A549 (cell line): ENCODE results near the gene PPM1H. TPM values are rescaled to one million over a fixed set of nuclear protein-coding genes. Genes with fewer than 3 reads are reported as not detected.

ENCODE experiments used
- ATAC-seq, 2 experiments: fragments of 200-7000 bp in 1 of 2; fragments of >200 bp in 1 of 2; cut with Nextera tagmentation in 1 of 2; cut with Tn5 transposase in 1 of 2; 3 replicates each; pipeline versions ENCODE4 v1.8.0 to v1.9.1; 2018 to 2020; ENCODE audit warnings: mild to moderate bottlenecking in 1 of 2, moderate library complexity in 1 of 2
- CTCF ChIA-PET: fragments of 300-600 bp; sonication (Branson Sonifier 250); formaldehyde crosslinking; extraction: SDS; loops from one replicate; lab custom pipeline; 2021; ENCODE audit warnings: antibody characterized with exemption, inconsistent platforms; lab: Yijun Ruan, JAX
- POLR2A ChIA-PET: fragments of 350-600 bp; formaldehyde crosslinking; extraction: SDS; loops from one replicate; lab custom pipeline; 2021; ENCODE audit warnings: antibody characterized with exemption, inconsistent platforms; lab: Yijun Ruan, JAX
- DNase-seq, 2 experiments: peaks; one replicate each; pipeline versions ENCODE4 v3.0.0 to v3.0.0-alpha.2; 2011 to 2016; ENCODE audit warnings: low read depth in 1 of 2, low spot score in 1 of 2
- FAIRE-seq: peaks from 2 replicates; lab custom pipeline; 2011; peaks lifted over from hg19 to GRCh38; lab: Jason Lieb, UNC
- H3K27ac ChIP-seq, 2 experiments: fragments of >200 bp; sonication (Bioruptor Twin); formaldehyde crosslinking; 3 replicates each; pipeline ENCODE4 v1.5.1; 2016 to 2017
- H3K4me1 ChIP-seq: fragments of >200 bp; sonication (Bioruptor Twin); formaldehyde crosslinking; 3 replicates; pipeline ENCODE4 v1.6.1; 2016
- H3K4me2 ChIP-seq: fragments of >200 bp; sonication (Bioruptor Twin); formaldehyde crosslinking; 3 replicates; pipeline ENCODE4 v1.6.1; 2016
- H3K4me3 ChIP-seq: fragments of >200 bp; sonication (Bioruptor Twin); formaldehyde crosslinking; 3 replicates; pipeline ENCODE4 v1.5.1; 2016
- H3K9me3 ChIP-seq: fragments of >200 bp; sonication (Bioruptor Twin); formaldehyde crosslinking; 3 replicates; pipeline ENCODE4 v1.6.1; 2016
- BCL3 ChIP-seq: fragments of >200 bp; sonication (Bioruptor Twin); formaldehyde crosslinking; IDR thresholded peaks from 3 replicates; pipeline ENCODE4 v1.6.1; 2016
- BHLHE40 ChIP-seq: IDR thresholded peaks from 2 replicates; pipeline ENCODE4 v1.6.1; 2012; ENCODE audit warnings: low read depth, low read length, inconsistent platforms
- CEBPB ChIP-seq, 2 experiments: fragments of >200 bp in 1 of 2; sonication (Bioruptor Twin) in 1 of 2; formaldehyde crosslinking in 1 of 2; IDR thresholded peaks; 2 replicates each; pipeline ENCODE4 v1.6.1; 2012 to 2016
- CHD2 ChIP-seq: fragments of 150-350 bp; IDR thresholded peaks from 2 replicates; pipeline ENCODE4 v1.6.1; 2014; ENCODE audit warnings: low read length; ENCODE audit not compliant: partially characterized antibody
- CTCF ChIP-seq: fragments of >200 bp; sonication (Bioruptor Twin); formaldehyde crosslinking; IDR thresholded peaks from 3 replicates; pipeline ENCODE4 v1.5.1; 2016
- EP300 ChIP-seq, 2 experiments: fragments of >200 bp; sonication (Bioruptor Twin); formaldehyde crosslinking; IDR thresholded peaks; 2 replicates in 1 of 2; 3 replicates in 1 of 2; pipeline ENCODE4 v1.6.1; 2016 to 2017
- FOSL2 ChIP-seq, 2 experiments: fragments of 450-650 bp in 1 of 2; fragments of >200 bp in 1 of 2; sonication (Bioruptor Twin) in 1 of 2; formaldehyde crosslinking; IDR thresholded peaks; 2 replicates each; pipeline versions ENCODE4 v1.5.0 to v1.6.1; 2016 to 2020; ENCODE audit warnings: mild to moderate bottlenecking in 1 of 2, moderate library complexity in 1 of 2
- HDAC2 ChIP-seq: fragments of 200-600 bp; sonication (generic); IDR thresholded peaks from 2 replicates; pipeline ENCODE4 v1.6.1; 2016
- HEYL ChIP-seq: fragments of 250-450 bp; sonication (Bioruptor Pico); IDR thresholded peaks from 2 replicates; pipeline ENCODE4 v1.8.0; 2021; ENCODE audit warnings: mild to moderate bottlenecking, moderate library complexity
- JUNB ChIP-seq: fragments of >200 bp; sonication (Bioruptor Twin); formaldehyde crosslinking; IDR thresholded peaks from 2 replicates; pipeline ENCODE4 v1.6.1; 2016
- MAX ChIP-seq: IDR thresholded peaks from 2 replicates; pipeline ENCODE4 v1.6.1; 2012
- MYC ChIP-seq: IDR thresholded peaks from 2 replicates; pipeline ENCODE4 v1.6.1; 2012; ENCODE audit warnings: mild to moderate bottlenecking, inconsistent platforms, low read length, improper control_type of control experiment, borderline replicate concordance
- NR3C1 ChIP-seq: fragments of >200 bp; sonication (Bioruptor Twin); formaldehyde crosslinking; IDR thresholded peaks from 3 replicates; pipeline ENCODE4 v1.6.1; 2017
- POLR2AphosphoS2 ChIP-seq: conservative IDR thresholded peaks from 2 replicates; pipeline ENCODE4 v1.6.1; 2012; ENCODE audit warnings: low read length, improper control_type of control experiment, inconsistent platforms
- RARB ChIP-seq: fragments of 250-450 bp; sonication (Bioruptor Pico); IDR thresholded peaks from 2 replicates; pipeline ENCODE4 v1.8.0; 2021; ENCODE audit warnings: mild to moderate bottlenecking, moderate library complexity
- RFX5 ChIP-seq: fragments of 450-650 bp; IDR thresholded peaks from 2 replicates; pipeline ENCODE4 v1.7.1; 2014; ENCODE audit warnings: antibody characterized with exemption, mild to moderate bottlenecking, moderate library complexity
- SMC3 ChIP-seq: fragments of >200 bp; sonication (Bioruptor Twin); formaldehyde crosslinking; IDR thresholded peaks from 3 replicates; pipeline ENCODE4 v1.6.1; 2018; ENCODE audit warnings: inconsistent platforms
- TFCP2L1 ChIP-seq: fragments of 250-450 bp; sonication (Bioruptor Pico); IDR thresholded peaks from 2 replicates; pipeline ENCODE4 v1.5.0; 2021; ENCODE audit warnings: mild to moderate bottlenecking
- TP53 ChIP-seq: fragments of 250-450 bp; sonication (Bioruptor Pico); IDR thresholded peaks from 2 replicates; pipeline ENCODE4 v1.5.0; 2021; ENCODE audit warnings: mild to moderate bottlenecking, moderate library complexity
- USF2 ChIP-seq: fragments of 450-650 bp; IDR thresholded peaks from 2 replicates; pipeline ENCODE4 v1.6.1; 2014; ENCODE audit warnings: antibody characterized with exemption
- ZC3H11A ChIP-seq: fragments of 450-650 bp; IDR thresholded peaks from 2 replicates; pipeline ENCODE4 v1.6.1; 2014; ENCODE audit warnings: antibody characterized with exemption, mild to moderate bottlenecking
- WGBS: methylation state at CpG from one replicate; pipeline ENCODE4 v1.1.6; 2017; ENCODE audit errors: missing lambda C conversion rate; 5-methylcytosine and 5-hydroxymethylcytosine counted together
- polyA plus RNA-seq, 4 experiments: library from polyadenylated mRNA; depleted of rRNA in 3 of 4; stranded (reverse); fragments of >200 nt; fragmentation: RNase III in 1 of 4; extraction: RNeasy Plus Mini Kit Qiagen cat#74134 plus additional on column Dnase treatment in 1 of 4; gene quantifications; 2 replicates in 3 of 4; 3 replicates in 1 of 4; pipeline ENCODE4 v1.2.3, GENCODE V29; 2011 to 2017
- TF ChIP-seq, protein P1 (sequence below): fragments of 150-350 bp; IDR thresholded peaks from 2 replicates; pipeline ENCODE4 v1.6.1; 2014; ENCODE audit warnings: low read depth, mild to moderate bottlenecking, low read length
- TF ChIP-seq, protein P2 (sequence below): fragments of 250-450 bp; sonication (Bioruptor Pico); IDR thresholded peaks from 2 replicates; pipeline ENCODE4 v1.5.0; 2020; ENCODE audit warnings: low read depth, mild to moderate bottlenecking, moderate library complexity
- TF ChIP-seq, protein P3 (sequence below): fragments of 200-600 bp; sonication (generic); IDR thresholded peaks from 2 replicates; pipeline ENCODE4 v1.6.1; 2016; ENCODE audit warnings: antibody characterized with exemption, mild to moderate bottlenecking, moderate library complexity

Gene PPM1H
- polyA plus RNA-seq, 2 of the 4 experiments (the other 2 are of a cell fraction), result 7.8 TPM

- DNase-seq, result no peak
These were observed 80.9 kb downstream of the PPM1H start for GRCh38 chr12:62854024-62854423.

DNA sequence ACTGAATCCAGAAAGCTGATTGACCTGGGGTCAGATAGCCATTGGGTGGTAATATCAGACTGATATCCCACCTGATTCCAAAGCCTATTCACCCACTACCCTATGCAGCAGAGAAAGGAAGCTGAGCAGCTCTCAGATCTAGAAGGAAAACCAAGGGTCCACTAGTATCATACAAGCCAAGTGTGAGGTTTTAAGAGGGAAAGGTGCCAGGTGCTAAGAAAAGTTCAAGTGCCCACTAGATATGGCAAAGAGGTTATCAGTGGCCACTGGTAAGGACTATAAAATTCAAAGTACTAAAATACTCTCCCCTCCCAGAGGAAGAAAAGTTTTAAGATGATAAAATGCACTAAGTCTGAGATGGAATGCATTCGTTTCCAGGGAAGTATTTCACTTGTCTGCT lies 85.6 kb downstream of the PPM1H start:
- H3K4me1 ChIP-seq, result peaks cover 19% of the 10 kb centered on the region
- H3K4me3 ChIP-seq, result no peak overlapping the region
- no peak for DNase-seq
- peak overlapping the region in 1 of 2 experiments; percentile 76; a peak in 2 of 6 replicates for H3K27ac ChIP-seq
- FAIRE-seq, result no peak
- CTCF ChIA-PET, result interaction anchor here (1.3 to 3.4 kb wide), 4 partner anchors 25 to 85 kb away, joined by 3 to 21 read pairs (median 6); no protein-coding TSS in a partner anchor
- H3K4me2 ChIP-seq, result no peak overlapping the region
- 81% methylated on average over 1 of the region's 1 CpG for WGBS
- no peak for ATAC-seq
- POLR2A ChIA-PET, result interaction anchor here (1.4 kb wide), 1 partner anchor 86 kb away, joined by 9 read pairs; the partner anchor contains the start of gene PPM1H
- TF ChIP-seq HDAC2 (no peak), BHLHE40 (no peak), JUNB (no peak), BCL3 (no peak), NR3C1 (no peak), MAX (no peak)
- TF ChIP-seq, protein P1, sequence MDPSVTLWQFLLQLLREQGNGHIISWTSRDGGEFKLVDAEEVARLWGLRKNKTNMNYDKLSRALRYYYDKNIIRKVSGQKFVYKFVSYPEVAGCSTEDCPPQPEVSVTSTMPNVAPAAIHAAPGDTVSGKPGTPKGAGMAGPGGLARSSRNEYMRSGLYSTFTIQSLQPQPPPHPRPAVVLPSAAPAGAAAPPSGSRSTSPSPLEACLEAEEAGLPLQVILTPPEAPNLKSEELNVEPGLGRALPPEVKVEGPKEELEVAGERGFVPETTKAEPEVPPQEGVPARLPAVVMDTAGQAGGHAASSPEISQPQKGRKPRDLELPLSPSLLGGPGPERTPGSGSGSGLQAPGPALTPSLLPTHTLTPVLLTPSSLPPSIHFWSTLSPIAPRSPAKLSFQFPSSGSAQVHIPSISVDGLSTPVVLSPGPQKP, result no peak
- H3K9me3 ChIP-seq, result no peaks in the 10 kb centered on the region

More at GRCh38 chr12:62854024-62854423, 80.9 kb downstream of the PPM1H start:
- WGBS, result 85% methylated on average over 4 of the region's 4 CpGs
- POLR2A ChIA-PET, result interaction anchor here (1.4 kb wide), 1 partner anchor 81 kb away, joined by 3 read pairs; no protein-coding TSS in a partner anchor
- TF ChIP-seq CHD2 (no peak), HDAC2 (no peak), TFCP2L1 (CRISPR knock-in tag) (no peak), CTCF (no peak), POLR2AphosphoS2 (no peak), HEYL (no peak), RARB (CRISPR knock-in tag) (no peak), SMC3 (no peak), EP300 (IDR thresholded peaks at IDR 0.05) (no peak), MYC (no peak), RFX5 (no peak), BHLHE40 (no peak)
- Histone ChIP-seq H3K4me2 (no peak overlapping the region), H3K4me1 (peaks cover 3% of the 10 kb centered on the region), H3K9me3 (no peaks in the 10 kb centered on the region), H3K27ac (no peak overlapping the region), H3K4me3 (no peak overlapping the region)
- CTCF ChIA-PET, result no interaction called here
- FAIRE-seq (no peak), ATAC-seq (no peak)

GRCh38 chr12:62848418-62848817 lies 86.5 kb downstream of the PPM1H start:
- 5% methylated on average over 2 of the region's 2 CpGs for WGBS
- Histone ChIP-seq H3K9me3 (no peaks in the 10 kb centered on the region), H3K4me1 (peaks cover 19% of the 10 kb centered on the region), H3K4me3 (no peak overlapping the region), H3K4me2 (peak overlapping the region; percentile 53), H3K27ac (peak overlapping the region; percentile 43 to 76; a peak in 4 of 6 replicates)
- DNase-seq, result peak; percentile 57 to 82
- peak; percentile 51 for FAIRE-seq
- ATAC-seq, result peak; percentile 85 to 93
- ChIA-PET POLR2A (interaction anchor here (1.1 to 1.4 kb wide), 3 partner anchors 14 to 87 kb away, joined by 3 to 9 read pairs (median 5); partner anchors contain the start of gene PPM1H), CTCF (interaction anchor here (1.3 to 3.4 kb wide), 5 partner anchors 18 to 86 kb away, joined by 3 to 21 read pairs (median 6); no protein-coding TSS in a partner anchor)
- no peak for TF ChIP-seq FOSL2 (IDR thresholded peaks at IDR 0.05)
- TF ChIP-seq FOSL2 (CRISPR knock-in tag; IDR thresholded peaks at IDR 0.05), result peak; percentile 71
- TF ChIP-seq USF2, result no peak
- TF ChIP-seq CEBPB (IDR thresholded peaks at IDR 0.05), result 0 out of 4 replicates have a peak, but pooled peaks of 1 of the 2 experiments have one; percentile 9
- TF ChIP-seq EP300 (IDR thresholded peaks at IDR 0.05), result peak in 1 of 2 experiments; percentile 35; a peak in 1 of 5 replicates
- no peak for TF ChIP-seq ZC3H11A
- TF ChIP-seq TP53 (CRISPR knock-in tag), result no peak
- TF ChIP-seq, protein P2, sequence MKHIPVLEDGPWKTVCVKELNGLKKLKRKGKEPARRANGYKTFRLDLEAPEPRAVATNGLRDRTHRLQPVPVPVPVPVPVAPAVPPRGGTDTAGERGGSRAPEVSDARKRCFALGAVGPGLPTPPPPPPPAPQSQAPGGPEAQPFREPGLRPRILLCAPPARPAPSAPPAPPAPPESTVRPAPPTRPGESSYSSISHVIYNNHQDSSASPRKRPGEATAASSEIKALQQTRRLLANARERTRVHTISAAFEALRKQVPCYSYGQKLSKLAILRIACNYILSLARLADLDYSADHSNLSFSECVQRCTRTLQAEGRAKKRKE (CRISPR knock-in tag), result no peak
- TF ChIP-seq, protein P3, sequence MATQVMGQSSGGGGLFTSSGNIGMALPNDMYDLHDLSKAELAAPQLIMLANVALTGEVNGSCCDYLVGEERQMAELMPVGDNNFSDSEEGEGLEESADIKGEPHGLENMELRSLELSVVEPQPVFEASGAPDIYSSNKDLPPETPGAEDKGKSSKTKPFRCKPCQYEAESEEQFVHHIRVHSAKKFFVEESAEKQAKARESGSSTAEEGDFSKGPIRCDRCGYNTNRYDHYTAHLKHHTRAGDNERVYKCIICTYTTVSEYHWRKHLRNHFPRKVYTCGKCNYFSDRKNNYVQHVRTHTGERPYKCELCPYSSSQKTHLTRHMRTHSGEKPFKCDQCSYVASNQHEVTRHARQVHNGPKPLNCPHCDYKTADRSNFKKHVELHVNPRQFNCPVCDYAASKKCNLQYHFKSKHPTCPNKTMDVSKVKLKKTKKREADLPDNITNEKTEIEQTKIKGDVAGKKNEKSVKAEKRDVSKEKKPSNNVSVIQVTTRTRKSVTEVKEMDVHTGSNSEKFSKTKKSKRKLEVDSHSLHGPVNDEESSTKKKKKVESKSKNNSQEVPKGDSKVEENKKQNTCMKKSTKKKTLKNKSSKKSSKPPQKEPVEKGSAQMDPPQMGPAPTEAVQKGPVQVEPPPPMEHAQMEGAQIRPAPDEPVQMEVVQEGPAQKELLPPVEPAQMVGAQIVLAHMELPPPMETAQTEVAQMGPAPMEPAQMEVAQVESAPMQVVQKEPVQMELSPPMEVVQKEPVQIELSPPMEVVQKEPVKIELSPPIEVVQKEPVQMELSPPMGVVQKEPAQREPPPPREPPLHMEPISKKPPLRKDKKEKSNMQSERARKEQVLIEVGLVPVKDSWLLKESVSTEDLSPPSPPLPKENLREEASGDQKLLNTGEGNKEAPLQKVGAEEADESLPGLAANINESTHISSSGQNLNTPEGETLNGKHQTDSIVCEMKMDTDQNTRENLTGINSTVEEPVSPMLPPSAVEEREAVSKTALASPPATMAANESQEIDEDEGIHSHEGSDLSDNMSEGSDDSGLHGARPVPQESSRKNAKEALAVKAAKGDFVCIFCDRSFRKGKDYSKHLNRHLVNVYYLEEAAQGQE, result no peak
- TF ChIP-seq JUNB, result 0 out of 2 replicates have a peak, but pooled peaks have one; percentile 32
